IPS-11a (cell line): Measurements from ENCODE around the gene ZNF80.
"Not testable (repeated sequence)": the region's sequence is repeated elsewhere in the genome, so short reads cannot be mapped to it uniquely, and the experiment has no call there.

Experiments
- H3K4me3 ChIP-seq: one replicate; pipeline ENCODE4 v1.5.1; 2013; ENCODE audit warnings: low read depth, low read length, control low read depth

Gene ZNF80

DNA sequence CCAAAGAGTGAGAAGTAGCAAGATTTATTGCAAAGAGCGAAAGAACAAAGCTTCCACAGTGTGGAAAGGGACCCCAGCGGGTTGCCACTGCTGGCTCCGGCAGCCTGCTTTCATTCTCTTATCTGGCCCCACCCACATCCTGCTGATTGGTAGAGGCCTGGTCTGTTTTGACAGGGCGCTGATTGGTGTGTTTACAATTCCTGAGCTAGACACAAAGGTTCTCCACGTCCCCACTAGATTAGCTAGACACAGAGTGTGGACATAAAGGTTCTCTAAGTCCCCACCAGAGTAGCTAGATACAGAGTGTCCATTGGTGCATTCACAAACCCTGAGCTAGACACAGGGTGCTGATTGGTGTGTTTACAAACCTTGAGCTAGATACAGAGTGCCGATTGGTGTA, at the start of gene ZNF80:
TSS of gene ZNF80 (minus strand) at position 101 of the 400 bp plus-strand sequence. CDS start 504 bp downstream, outside the sequence.
- not testable (repeated sequence) for H3K4me3 ChIP-seq

DNA sequence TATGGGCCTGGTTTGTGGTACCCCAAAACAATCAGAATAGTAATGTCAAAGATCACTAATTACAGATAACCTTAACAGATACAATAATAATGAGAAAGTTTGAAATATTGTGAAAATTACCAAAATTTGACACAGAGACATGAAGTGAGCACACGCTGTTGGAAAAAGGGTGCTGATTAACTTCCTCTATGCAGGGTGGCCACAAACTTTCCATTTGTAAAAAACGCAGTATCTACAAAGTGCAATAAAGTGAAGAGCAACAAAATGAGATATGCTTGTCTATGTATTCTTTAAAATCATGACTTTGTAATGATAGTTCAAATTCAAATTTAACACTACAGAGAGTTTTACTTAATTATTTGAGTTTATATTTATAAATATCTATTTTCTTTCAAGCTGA, 48.9 kb upstream of the ZNF80 start:
- no peak overlapping the region for H3K4me3 ChIP-seq

DNA sequence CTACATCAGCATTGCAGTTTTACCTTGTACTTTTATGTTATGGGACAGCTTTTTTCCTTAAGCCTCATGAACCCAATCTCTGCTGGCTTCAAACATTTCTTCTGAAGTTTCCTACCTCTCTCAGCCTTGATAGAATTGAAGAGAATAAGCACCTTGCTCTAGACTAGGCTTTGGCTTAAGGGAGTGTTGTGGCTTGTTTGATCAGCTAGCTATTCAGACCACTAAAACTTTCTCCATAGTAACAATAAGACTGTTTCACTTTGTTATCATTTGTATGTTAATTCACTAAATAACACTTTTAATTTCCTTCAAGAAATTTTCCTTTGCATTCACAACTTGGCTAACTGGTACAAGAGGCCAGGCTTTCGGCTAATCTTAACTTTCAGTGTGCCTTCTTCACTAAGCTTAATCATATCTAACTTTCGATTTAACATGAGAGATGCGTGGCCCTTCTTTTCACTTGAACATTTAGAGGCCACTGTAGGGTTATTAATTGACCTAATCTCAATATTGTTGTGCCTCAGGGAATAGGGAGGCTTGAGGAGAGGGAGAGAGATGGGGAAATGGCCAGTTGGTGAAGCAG, 48.4 kb upstream of the ZNF80 start:
- H3K4me3 ChIP-seq = no peak overlapping the region

DNA sequence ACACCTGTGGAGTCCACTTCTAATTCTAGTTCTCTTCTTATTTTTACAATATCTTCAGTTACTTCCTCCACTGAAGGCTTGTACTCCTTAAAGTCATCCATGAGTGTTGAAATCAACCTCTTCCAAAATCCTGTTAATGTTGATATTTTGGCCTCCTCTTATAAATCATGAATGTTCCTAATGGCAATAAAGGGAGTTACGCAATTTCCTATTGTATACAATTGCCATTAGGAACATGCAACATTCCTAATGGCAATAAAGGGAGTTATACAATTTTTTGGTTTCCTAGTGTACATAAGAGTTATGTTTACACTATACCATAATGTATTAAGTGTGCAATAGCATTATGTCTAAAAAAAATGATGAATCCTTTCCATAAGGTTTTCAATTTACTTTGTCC, 47.3 kb upstream of the ZNF80 start:
- no peak overlapping the region for H3K4me3 ChIP-seq

DNA sequence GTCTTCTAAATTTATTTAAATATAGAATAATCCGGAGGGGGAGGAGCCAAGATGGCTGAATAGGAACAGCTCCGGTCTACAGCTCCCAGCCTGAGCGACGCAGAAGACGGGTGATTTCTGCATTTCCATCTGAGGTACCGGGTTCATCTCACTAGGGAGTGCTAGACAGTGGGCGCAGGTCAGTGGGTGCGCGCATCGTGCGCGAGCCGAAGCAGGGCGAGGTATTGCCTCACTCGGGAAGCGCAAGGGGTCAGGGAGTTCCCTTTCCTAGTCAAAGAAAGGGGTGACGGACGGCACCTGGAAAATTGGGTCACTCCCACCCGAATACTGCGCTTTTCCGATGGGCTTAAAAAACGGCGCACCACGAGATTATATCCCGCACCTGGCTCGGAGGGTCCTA, 39.5 kb upstream of the ZNF80 start:
- not testable (repeated sequence) for H3K4me3 ChIP-seq

DNA sequence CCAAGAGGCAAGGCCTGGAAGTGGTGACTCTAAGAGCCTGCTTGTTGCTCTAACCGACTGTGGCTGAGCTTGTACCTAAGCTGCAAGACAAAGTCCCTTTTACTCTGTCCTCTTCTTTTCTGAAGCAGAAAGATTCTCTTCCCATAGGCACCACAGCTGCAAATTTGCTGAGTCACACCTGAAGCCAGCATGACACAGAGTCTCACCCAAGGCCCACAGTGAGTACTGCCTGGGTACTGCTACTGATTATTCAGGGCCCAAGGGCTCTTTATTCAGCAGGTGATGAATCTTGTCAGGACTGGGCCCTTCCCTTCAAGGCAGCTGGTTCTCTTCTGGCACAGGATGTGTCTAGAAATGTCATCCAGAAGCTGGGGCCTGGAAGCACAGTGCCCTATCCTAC, 37.6 kb upstream of the ZNF80 start:
- H3K4me3 ChIP-seq = no peak overlapping the region

DNA sequence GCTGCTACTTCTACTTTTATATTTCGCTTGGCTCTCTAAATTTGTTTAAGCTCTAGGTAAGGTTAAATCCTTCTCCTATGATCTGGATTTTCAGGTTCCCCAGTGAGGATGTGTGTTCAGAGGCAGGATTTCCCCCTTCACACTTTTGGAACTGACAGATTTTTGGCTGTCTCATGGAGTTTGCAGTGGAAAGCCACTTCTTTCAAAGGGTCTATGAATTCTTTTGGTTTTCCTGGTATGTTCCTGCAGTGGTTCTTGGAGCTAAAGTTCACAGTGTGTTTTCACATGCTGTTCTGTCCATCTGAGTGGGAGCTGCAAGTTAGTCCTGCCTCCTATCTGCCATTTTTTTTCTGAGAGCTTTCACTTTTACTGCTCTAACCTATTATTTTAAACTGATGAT, 34.9 kb upstream of the ZNF80 start:
- H3K4me3 ChIP-seq = no peak overlapping the region

DNA sequence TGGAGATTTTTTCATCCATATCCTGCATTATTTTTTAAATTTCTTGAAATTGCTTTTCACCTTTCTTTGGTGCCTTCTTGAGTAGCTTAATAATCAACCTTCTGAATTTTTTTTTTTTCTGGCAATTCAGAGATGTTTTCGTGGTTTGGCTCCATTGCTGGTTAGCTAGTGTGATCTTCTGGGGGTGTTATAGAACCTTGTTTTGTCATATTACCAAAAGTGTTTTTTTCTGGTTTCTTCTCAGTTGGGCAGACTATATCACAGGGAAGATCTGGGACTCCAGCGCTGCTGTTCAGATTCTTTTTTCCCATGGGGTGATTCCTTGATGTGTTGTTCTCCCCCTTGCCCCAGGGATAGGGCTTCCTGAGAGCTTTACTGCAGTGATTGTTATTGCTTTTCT, 32.6 kb upstream of the ZNF80 start:
- no peak overlapping the region for H3K4me3 ChIP-seq

DNA sequence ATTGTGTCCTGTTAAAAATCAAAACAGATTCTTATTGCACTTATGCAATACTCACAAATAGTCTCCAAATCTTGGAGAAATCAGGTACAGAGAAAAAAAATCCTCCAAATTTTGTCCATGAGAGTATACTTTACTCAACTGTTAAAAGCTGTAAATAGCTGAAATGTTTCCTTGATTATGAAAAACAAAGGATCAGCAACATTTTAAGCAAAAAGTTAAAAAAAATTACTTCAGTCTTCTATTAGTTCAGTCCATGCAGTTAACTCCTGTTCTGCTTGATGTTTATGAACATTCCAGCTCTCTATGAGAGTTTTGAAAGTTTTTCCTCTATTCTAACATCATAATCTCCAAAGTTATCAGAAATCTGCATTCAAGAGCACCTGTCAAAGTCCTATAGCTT, 22.8 kb upstream of the ZNF80 start:
- no peak overlapping the region for H3K4me3 ChIP-seq

DNA sequence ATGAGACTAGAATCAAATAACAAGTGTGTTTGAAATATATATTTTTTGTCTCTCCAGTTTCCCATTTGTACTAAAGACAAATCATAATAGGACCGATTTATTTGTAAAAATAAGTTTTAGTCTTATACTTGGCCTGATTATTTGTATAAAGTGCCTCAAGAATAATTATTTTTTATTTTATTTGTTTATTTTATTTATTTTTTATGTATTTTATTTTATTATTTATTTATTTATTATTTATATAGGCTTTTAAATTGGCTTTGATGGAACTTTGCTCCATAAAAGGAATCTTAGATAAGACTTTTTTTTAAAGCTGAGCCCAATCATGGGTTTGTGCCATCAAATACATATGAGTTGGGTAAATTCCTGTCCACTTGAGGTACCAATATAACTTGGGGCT, 22.2 kb upstream of the ZNF80 start:
- no peak overlapping the region for H3K4me3 ChIP-seq

DNA sequence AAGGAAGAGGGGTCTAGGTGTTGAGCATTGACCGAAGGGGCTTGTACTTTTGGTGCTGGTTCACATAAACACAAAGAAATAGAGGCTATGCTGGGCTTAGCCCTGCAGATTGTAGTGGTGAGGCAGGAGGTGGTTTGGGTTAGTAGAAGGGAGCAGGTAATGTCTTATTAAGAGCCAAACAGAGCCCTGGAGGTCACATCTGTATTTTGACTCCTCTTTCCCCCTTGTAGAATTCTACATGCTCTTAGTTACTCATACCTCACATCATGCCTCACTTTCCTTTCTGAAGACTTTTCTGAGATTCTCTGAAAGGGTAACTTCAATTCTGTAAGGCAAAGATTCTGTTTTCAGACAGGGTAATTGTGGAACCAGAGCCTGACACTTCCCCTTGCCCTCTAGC, 16.1 kb upstream of the ZNF80 start:
- no peak overlapping the region for H3K4me3 ChIP-seq

DNA sequence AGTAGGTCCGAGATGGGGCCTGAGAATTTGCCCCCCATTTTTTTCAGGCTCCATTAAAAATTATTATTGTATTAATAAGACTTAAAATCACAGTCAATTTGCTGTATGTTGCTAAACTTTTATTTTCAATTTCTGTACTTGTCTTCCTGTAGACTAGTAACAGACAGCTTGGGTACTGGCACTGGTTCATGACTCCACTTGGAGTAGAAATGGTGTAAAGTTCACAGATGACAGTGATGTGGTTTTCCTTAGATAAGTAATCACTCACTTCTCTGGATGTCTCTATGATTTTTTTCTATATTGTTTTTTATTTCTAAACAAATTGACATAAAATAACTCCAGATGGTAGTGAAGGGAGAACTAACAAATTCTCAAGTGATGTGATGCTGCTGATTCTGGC, 15.6 kb upstream of the ZNF80 start:
- H3K4me3 ChIP-seq = no peak overlapping the region

DNA sequence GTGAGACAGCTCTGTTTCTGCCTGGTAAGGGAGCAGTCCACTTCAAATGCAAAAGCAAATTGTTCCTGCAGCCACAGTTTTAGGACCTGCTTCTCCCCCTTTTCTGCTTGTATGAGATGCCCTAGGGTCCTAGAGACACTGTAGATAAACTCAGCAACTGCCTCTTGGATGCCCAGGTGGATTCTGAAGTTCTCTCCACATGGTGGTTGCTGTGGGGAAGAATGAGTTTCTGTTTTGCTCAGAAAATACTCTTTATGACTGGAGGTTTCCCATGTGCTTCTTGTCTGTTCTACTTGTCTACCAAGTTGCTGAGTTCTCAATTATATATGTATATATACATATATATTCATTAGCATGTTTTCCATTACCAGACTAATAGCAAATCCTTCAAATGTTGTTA, 5.6 kb upstream of the ZNF80 start:
- H3K4me3 ChIP-seq = no peak overlapping the region

DNA sequence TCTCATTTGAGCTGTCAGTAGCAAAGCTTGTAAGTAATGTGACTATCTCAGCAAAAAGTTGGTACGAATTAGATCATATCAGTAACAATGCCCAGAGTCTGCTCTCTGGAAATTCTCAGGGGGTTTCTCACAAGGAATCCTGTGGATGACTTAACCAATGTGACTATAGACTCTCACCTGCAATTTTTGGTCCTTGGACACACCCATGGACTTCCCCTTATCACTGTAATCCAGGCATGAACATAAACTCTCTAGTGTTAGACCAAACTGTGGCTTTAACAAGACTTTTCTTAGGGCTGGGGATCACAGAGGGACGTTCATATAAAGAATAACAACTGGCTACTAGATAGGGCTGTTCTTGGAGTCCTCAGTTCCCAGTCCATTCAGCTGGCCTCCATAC, 3.9 kb upstream of the ZNF80 start:
- no peak overlapping the region for H3K4me3 ChIP-seq

DNA sequence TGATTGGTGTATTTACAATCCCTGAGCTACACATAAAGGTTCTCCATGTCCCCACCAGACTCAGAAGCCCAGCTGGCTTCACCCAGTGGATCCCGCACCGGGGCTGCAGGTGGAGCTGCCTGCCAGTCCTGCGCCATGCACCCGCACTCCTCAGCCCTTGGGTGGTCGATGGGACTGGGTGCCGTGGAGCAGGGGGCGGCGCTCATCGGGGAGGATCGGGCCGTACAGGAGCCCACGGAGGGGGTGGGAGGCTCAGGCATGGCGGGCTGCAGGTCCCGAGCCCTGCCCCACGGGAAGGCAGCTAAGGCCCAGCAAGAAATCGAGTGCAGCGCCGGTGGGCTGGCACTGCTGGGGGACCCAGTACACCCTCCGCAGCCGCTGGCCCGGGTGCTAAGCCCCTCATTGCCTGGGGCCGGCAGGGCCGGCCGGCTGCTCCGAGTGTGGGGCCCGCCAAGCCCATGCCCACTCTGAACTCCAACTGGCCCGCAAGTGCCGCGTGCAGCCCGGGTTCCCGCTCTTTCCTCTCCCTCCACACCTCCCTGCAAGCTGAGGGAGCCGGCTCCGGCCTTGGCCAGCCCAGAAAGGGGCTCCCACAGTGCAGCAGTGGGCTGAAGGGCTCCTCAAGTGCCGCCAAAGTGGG, 888 bp upstream of the ZNF80 start:
- not testable (repeated sequence) for H3K4me3 ChIP-seq

DNA sequence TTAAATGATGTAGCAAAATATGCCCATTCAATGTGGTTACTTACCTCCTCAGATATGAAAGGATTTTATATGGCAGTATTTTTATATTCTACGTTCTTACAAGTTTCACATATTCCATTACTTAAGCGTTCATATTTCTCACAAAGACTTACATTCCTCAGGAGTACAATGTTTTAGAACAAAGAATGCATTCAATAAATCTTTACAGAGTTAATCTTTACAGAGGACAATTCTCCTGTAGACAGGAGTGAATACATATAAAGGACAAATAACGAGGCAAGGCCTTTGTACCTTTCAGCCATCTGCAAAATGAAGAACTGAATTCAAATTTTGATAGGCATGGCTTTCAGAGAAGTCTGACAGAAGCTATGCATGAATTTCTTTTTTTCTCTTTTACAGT, 1.9 kb downstream of the ZNF80 start:
- H3K4me3 ChIP-seq = no peak overlapping the region

DNA sequence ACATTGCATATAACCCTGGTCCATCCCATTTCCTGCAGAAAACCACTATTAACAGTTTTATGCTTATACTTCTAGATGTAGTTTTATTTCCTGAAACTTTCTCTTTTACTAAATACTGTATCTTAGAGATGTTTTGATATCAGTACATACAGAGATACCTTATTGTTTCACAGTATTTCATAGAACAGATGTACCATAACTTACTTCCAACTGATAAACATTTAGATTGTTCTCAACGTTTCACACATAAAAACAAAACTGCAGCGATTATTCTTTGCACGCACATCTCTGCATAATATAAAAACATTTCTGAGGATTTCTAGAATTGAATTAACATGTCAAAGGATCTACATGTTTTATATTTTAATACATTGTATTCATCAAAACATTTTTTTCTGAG, 2.6 kb downstream of the ZNF80 start:
- no peak overlapping the region for H3K4me3 ChIP-seq

DNA sequence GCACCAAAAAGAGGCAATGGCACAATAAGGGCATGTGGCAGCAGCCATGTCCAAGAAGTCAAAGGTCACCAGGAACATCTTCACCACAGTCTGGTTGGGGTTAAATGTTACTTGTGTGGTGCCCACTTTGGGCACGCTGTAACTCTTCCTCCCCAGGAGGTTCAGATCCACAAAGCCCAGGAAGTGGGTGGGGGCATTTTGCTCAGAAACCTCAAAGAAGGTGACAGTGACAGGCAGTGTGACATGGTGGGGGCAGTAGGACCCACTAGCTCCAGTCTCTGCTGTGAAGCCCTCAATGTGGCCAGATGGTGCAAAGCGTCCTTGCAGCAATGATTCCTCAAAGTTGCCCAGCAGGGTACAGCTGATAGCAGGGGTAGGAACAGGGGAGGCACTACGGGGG, 5.8 kb downstream of the ZNF80 start:
- no peak overlapping the region for H3K4me3 ChIP-seq

DNA sequence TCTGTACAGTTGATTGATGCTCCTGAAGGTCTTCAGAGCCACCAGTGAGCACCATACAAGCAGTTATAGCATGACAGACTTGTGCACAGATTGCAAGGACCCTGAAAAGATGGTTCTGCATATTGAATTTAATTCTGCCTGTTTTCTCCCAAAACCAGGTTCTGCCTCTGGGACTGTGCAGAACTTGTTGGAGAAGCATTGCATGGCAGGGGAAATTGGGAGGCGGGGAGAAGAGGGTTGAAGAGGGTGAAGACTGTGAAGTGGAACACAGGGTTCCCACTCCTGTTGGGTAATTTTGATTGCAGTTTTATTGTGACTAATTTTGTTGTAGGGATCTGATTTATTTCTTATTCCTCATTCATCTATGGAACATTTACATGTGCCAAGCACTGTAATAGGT, 10.3 kb downstream of the ZNF80 start:
- no peak overlapping the region for H3K4me3 ChIP-seq

DNA sequence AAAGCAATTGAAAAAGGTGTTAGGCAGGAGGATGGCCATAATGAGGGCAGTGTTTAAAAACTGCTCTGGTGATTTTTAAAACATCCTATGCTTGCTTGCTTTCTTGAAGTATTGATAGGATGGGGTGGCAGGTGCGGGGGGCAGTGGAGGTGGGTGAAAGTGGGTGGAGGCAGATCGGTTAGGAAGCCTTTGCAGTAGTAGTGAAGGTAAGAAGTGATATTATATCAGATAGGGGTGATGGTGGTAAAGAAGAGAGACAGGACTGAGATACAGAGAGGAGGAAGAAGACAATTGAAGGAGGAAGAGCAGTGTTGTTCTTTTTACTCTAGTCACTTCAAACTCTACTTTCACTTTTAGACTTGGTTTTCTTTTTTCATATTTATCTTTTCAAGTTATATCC, 11.1 kb downstream of the ZNF80 start:
- no peak overlapping the region for H3K4me3 ChIP-seq

DNA sequence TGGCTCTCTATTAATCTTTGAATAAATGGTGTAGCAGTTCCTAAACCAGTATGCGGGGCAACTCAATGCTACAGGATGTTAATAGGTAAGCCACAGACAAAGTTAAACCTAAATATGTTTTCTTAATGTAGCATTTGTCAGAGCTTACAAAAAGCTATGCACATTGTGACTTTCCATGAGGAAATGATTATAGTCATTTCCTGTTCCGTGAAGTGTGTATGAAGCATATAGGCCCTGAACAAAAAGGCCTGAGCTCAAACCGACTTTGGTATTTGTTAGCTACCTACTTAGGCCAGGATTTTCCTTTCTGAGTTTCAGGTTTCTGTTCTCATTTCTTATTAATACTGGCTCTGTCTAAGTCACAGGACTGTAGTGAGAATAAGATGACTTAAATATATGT, 14.2 kb downstream of the ZNF80 start:
- no peak overlapping the region for H3K4me3 ChIP-seq

DNA sequence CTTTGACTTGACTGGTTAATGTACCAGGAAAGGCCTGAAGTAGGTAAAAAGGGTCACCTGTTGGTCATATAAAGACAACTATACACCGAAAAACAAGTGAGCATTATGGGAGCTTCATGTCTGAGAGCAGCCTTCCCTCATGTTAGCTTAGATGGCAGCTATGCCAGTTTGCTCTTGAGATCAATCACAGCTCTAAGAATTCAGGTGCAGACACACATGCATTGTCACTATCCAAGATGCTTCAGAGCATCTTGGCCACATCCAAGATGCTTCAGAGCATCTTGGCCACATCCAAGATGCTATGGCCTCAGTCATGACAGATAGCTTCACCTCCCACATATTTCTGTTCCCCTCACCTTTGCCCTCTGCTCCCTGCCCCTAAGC, 15.5 kb downstream of the ZNF80 start:
- H3K4me3 ChIP-seq = no peak overlapping the region

DNA sequence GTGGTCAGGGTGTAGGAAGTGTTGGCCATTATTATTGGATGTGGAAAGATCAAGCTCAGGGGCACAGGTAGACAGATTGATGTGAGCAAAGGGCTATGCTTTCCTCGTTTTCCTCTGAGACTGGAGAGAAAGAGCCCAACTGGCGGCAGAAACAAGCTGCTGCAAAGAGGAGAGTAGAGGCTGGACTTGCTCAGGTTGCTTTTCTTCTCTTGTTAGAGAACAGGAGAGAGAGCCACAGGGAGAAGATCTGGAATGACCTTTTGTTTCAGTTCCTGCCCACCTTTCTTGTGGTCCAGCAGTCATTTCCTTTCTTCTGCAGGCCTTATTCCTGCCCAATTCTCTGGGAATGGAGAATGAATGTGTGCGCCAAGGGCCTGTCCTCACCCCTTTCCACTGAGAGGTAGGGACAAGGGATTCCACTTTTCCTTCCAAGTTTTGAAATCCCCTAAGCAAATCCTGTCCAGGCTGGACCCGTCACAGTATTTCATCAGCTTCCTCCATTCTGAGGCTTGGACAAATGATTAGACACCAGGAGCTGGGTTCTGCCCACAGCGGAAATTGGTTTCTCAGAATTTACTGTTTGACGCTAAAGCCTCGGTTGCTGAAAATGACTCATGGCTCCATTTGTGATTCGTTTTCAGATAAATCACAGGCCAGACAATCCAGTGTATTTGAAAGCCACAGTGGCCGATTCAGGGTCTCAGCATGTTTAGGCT, 16.1 kb downstream of the ZNF80 start:
- no peak overlapping the region for H3K4me3 ChIP-seq
